Gastroesophageal sphincter (tissue), 4 donors: ENCODE data around the gene FAM181B. TPM values are rescaled to one million over a fixed set of nuclear protein-coding genes. Genes with fewer than 3 reads are reported as not detected.
A peak's percentile ranks its signal among the peaks of the same experiment; 100 is the strongest.

ENCODE experiments used
- ATAC-seq: fragments of 150-250 bp; one replicate; pipeline ENCODE4 v1.9.1; 2016; ENCODE audit warnings: mild to moderate bottlenecking, moderate library complexity
- H3K27ac ChIP-seq, 4 donors: fragments of 200-600 bp; sonication (generic) in 3 of 4; 1 replicate in 3 of 4; 2 replicates in 1 of 4; pipeline ENCODE4 v1.5.1; 2016 to 2019
- H3K27me3 ChIP-seq: fragments of 200-600 bp; sonication (generic); one replicate; pipeline ENCODE4 v1.5.1; 2019
- H3K36me3 ChIP-seq, 2 donors: fragments of 200-600 bp; sonication (generic); one replicate each; pipeline ENCODE4 v1.5.1; 2019; ENCODE audit warnings: control low read depth in 1 of 2
- H3K4me1 ChIP-seq, 3 donors: fragments of 200-600 bp; sonication (generic); 1 replicate in 2 of 3; 2 replicates in 1 of 3; pipeline ENCODE4 v1.5.1; 2016 to 2019; ENCODE audit warnings: control low read depth in 2 of 3
- H3K4me3 ChIP-seq, 2 donors: fragments of 200-600 bp; sonication (generic); one replicate each; pipeline ENCODE4 v1.5.1; 2019; ENCODE audit warnings: mild to moderate bottlenecking in 1 of 2, moderate library complexity in 1 of 2
- H3K9me3 ChIP-seq, 3 donors: fragments of 200-600 bp; sonication (generic); one replicate each; pipeline ENCODE4 v1.5.1; 2017 to 2019; ENCODE audit warnings: control low read depth in 2 of 3
- EP300 ChIP-seq: sonication (generic); formaldehyde crosslinking; IDR thresholded peaks from one replicate; pipeline ENCODE4 v1.6.1; 2017; ENCODE audit warnings: antibody characterized with exemption, mild to moderate bottlenecking
- POLR2A ChIP-seq, 2 donors: fragments of 450-650 bp; IDR thresholded peaks; one replicate each; pipeline ENCODE4 v1.6.1; 2017; ENCODE audit warnings: antibody characterized with exemption in 2 of 2, mild to moderate bottlenecking in 2 of 2, moderate library complexity in 1 of 2
- POLR2AphosphoS5 ChIP-seq: sonication (generic); formaldehyde crosslinking; IDR thresholded peaks from one replicate; pipeline ENCODE4 v1.6.1; 2017; ENCODE audit warnings: antibody characterized with exemption
- WGBS, 2 donors: methylation state at CpG; one replicate each; pipeline ENCODE4 v1.1.5; 2018; ENCODE audit warnings: low coverage in 1 of 2; 5-methylcytosine and 5-hydroxymethylcytosine counted together
- total RNA-seq, 4 donors: library from RNA; depleted of rRNA; stranded (reverse); fragments of >200 nt; gene quantifications; one replicate each; pipeline ENCODE4 v1.1.0, GENCODE V29; 2016
- TF ChIP-seq, protein P1 (sequence below), 4 experiments: fragments of 200-600 bp in 2 of 4; fragments of 450-650 bp in 2 of 4; sonication (generic) in 1 of 4; IDR thresholded peaks; one replicate each; pipeline ENCODE4 v1.5.1; 2017 to 2019; ENCODE audit warnings: antibody characterized with exemption in 4 of 4, mild to moderate bottlenecking in 2 of 4, moderate library complexity in 2 of 4

The FAM181B gene
- total RNA-seq, 4 donors from 2014 or later = 0.81 to 1.9 (median 1.4) TPM

DNA sequence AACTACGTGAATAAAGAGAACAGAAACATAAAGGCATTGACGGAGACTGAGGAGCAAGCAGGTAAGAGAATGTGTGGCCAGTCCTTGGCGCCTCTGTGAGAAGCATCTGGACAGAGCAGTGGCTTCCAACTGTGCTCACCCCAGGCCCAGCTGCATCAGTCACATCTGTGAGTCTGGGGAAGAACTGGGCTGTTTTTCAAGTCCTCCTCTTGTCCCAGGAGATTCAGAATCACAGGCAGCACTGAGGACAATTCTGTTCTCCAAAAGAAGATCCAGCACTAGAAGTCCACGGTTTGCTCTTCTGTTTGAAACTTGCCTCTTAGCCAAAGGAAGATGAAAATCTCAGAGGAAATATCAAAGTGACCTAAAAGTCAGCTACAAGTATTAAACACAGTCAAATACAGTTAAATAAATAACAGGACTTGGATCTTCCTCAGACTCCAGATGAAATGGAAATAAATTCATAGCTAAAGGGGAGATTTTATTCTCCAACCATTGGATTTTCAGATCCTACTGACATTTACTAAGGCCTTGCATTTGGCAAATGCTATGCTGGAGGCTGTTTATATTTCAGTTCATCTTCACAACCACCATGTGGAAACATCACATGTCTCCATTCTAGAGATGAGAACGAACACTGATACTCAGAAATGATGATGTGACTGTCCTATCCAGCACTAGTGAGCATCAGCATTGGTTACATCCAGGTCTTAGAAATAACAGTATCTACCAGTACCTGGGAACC is 14.1 kb downstream of the FAM181B start:
- 51 to 75% methylated on average over 2 to 5 of the region's 5 CpGs for WGBS, 2 donors
- peaks cover 0 to 31% (median 0%) of the 10 kb centered on the region in 3 donors for H3K4me1 ChIP-seq
- no peaks in the 10 kb centered on the region for H3K27me3 ChIP-seq
- no peak for ATAC-seq
- no peak for TF ChIP-seq POLR2A (IDR thresholded peaks at IDR 0.05)
- TF ChIP-seq POLR2AphosphoS5 = no peak
- no peak for TF ChIP-seq EP300
- TF ChIP-seq, protein P1, sequence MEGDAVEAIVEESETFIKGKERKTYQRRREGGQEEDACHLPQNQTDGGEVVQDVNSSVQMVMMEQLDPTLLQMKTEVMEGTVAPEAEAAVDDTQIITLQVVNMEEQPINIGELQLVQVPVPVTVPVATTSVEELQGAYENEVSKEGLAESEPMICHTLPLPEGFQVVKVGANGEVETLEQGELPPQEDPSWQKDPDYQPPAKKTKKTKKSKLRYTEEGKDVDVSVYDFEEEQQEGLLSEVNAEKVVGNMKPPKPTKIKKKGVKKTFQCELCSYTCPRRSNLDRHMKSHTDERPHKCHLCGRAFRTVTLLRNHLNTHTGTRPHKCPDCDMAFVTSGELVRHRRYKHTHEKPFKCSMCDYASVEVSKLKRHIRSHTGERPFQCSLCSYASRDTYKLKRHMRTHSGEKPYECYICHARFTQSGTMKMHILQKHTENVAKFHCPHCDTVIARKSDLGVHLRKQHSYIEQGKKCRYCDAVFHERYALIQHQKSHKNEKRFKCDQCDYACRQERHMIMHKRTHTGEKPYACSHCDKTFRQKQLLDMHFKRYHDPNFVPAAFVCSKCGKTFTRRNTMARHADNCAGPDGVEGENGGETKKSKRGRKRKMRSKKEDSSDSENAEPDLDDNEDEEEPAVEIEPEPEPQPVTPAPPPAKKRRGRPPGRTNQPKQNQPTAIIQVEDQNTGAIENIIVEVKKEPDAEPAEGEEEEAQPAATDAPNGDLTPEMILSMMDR (IDR thresholded peaks at IDR 0.05) = no peak
- H3K36me3 ChIP-seq = no peaks in the 10 kb centered on the region
- no peaks in the 10 kb centered on the region for H3K9me3 ChIP-seq
- H3K4me3 ChIP-seq = no peak overlapping the region
- peak overlapping the region in 1 of 4 donors; percentile 27 for H3K27ac ChIP-seq

DNA sequence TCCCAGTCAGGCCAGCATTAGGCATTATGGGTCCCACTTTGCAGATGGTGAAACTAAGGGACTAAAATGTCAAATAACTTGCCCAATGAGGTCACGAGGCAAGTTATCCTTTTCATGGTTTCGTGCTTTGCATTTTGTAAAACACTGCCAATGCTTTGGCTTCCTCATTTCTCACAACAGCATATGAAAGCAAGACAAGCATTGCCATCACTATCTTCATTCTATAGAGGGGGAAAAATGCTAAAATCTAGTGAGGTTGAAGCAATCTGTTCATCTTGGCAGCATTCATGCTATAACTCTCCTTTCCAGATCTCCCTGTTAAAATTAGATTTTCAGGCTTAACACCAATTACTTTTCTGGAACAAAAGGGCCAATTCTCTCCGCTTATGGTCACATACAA is 14.8 kb downstream of the FAM181B start:
- Histone ChIP-seq H3K4me3 (no peak overlapping the region), H3K27me3 (no peaks in the 10 kb centered on the region), H3K4me1 (peaks cover 0 to 31% (median 0%) of the 10 kb centered on the region in 3 donors), H3K36me3 (no peaks in the 10 kb centered on the region), H3K9me3 (no peaks in the 10 kb centered on the region), H3K27ac (peak overlapping the region in 1 of 4 donors; percentile 27)
- TF ChIP-seq EP300 (no peak), POLR2A (IDR thresholded peaks at IDR 0.05) (no peak), POLR2AphosphoS5 (no peak)
- TF ChIP-seq, protein P1 (IDR thresholded peaks at IDR 0.05) = no peak
- 13 to 29% methylated on average over 3 of the region's 3 CpGs for WGBS, 2 donors
- ATAC-seq = no peak

DNA sequence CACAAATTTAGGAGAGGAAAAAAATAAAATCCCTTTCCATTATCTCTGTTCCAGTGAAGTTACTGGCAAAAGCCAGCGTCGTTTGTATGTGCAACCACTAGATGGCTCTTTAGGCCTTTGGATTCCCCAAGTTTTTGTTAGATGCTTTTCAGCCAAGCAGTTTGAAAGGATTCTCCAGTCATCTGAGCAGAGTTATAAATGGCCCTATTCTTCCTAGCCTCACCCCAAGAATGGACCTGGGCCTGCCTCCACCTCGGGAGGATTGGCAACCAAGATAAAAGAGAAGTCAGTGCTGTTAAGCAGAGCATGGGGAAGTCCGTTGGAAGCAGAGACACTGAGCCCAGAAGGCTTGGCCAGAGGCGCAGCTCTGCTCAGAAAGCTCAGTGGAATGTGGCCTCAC is 15.4 kb downstream of the FAM181B start:
- H3K36me3 ChIP-seq = no peaks in the 10 kb centered on the region
- ATAC-seq = peak; percentile 47
- TF ChIP-seq EP300 = no peak
- TF ChIP-seq, protein P1 (IDR thresholded peaks at IDR 0.05) = peak; percentile 56 to 79 (median 74)
- H3K27ac ChIP-seq = no peak overlapping the region
- H3K9me3 ChIP-seq = no peaks in the 10 kb centered on the region
- 10 to 21% methylated on average over 5 of the region's 5 CpGs for WGBS, 2 donors
- peaks cover 0 to 28% (median 0%) of the 10 kb centered on the region in 3 donors for H3K4me1 ChIP-seq
- no peak overlapping the region for H3K4me3 ChIP-seq
- H3K27me3 ChIP-seq = no peaks in the 10 kb centered on the region

DNA sequence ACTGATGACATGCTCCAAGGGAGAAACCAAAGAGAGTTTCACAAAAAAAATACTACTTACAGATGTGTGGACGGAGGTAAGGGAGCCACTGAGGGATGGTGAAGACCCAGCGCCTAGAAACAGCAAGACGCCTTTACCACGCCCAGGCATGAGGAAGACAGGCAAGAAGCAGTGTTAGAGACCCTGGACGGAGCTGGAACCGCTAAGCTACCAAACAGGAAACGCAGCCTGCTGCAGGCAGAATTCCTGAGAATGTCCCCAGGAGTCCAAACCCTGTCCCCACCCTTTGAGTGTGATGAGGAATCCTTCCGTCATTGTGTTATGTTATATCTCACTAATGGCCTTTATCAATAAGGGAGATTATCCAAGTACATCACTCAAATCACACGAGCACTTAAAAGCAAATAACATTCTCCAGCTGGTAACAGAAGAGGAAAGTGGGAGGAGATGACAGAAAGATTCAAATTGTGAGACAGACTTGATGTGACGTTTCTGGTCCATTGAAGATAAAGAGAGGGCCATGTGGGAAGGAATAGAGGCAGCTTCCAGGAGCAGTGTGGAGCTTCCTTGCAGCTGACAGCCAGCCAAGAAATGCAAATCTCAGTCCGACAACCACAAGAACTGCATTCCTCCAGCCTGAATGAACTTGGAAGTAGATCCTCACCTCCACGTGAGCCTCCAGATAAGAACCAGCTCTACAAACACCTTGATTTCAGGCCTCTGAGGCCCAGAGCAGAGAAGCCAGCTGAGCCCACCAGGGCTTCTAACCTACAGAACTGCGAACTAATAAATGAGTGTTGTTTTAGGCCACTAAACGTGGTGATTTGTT is 19.1 kb downstream of the FAM181B start:
- Histone ChIP-seq H3K27ac (no peak overlapping the region), H3K4me1 (peaks cover 0 to 14% (median 0%) of the 10 kb centered on the region in 3 donors), H3K9me3 (no peaks in the 10 kb centered on the region), H3K4me3 (no peak overlapping the region), H3K36me3 (no peaks in the 10 kb centered on the region), H3K27me3 (peaks cover 18% of the 10 kb centered on the region)
- WGBS, 2 donors = 48 to 75% methylated on average over 10 to 11 of the region's 14 CpGs
- no peak for TF ChIP-seq POLR2AphosphoS5
- TF ChIP-seq POLR2A (IDR thresholded peaks at IDR 0.05) = no peak
- TF ChIP-seq, protein P1 (IDR thresholded peaks at IDR 0.05) = no peak
- TF ChIP-seq EP300 = no peak
- ATAC-seq = no peak
